Renal cortical epithelial cell (primary cell): ENCODE data around the gene UBXN11. TPM values are rescaled to one million over a fixed set of nuclear protein-coding genes. Genes with fewer than 3 reads are reported as not detected.

ENCODE experiments used
- DNase-seq: peaks from one replicate; pipeline ENCODE4 v3.0.0-alpha.2; 2011; ENCODE audit warnings: low read depth
- total RNA-seq: library from RNA; depleted of rRNA; stranded (reverse); fragments of >200 nt; gene quantifications from 2 replicates; pipeline ENCODE4 v1.2.3, GENCODE V29; 2014

Gene UBXN11
- total RNA-seq, 1 donor from 2014 or later: 9.6 TPM

DNA sequence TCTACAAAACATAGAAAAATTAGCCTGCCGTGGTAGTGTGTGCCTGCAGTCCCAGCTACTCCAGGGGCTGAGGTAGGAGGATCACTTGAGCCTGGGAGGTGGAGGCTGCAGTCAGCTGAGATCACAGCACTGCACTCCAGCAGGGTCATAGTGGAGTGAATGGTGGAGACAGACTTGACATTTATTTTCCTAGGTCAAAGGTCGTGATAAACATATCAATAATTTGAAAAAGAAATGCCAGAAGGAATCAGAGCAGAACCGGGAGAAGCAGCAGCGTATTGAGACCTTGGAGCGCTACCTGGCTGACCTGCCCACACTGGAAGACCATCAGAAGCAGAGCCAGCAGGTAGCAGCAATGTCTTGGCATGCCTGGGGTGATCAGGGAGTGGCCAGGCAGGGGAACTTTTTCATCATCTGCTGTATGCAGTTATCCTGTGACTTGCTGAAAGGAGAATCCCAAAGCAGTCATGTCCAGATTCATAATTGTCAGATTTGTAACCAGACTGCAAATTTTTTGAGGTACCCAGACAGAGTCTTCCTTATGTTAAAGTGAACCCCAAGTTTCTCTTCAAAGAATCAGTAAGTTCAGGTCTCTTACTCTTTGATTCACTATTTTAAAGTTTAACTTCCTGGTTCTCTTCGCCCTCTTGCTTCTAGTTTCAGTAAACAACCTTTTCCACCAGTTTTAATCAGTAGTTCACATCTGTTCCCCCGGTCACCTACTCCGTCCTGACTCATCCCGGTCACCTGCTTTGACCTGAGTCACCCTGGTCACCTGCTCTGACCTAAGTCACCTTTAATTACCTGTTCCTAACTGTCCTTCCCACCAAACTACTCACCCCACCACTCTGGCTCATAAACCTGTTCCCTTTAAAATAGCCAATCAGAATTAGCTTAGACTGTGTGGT lies 37.9 kb downstream of the UBXN11 start:
- no peak for DNase-seq

DNA sequence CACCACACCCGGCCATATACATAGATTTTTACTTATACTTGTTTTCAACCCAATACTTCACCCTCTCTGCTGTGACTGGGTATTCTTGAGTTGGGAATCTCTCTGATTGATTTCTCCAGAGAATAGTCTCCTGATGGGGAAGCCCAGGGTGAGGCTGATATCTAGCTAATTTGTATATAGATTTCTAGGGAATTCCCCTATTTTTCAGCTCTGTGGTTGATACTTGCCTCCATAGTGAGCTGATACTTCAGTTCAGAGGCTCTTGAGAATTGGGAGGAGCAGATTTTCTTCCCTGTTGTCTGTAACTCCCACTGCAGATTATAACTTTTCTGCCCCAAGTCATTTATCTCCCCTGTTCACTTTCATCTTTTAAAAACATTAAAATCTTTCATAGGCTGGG lies 41.0 kb downstream of the UBXN11 start:
- DNase-seq: no peak

DNA sequence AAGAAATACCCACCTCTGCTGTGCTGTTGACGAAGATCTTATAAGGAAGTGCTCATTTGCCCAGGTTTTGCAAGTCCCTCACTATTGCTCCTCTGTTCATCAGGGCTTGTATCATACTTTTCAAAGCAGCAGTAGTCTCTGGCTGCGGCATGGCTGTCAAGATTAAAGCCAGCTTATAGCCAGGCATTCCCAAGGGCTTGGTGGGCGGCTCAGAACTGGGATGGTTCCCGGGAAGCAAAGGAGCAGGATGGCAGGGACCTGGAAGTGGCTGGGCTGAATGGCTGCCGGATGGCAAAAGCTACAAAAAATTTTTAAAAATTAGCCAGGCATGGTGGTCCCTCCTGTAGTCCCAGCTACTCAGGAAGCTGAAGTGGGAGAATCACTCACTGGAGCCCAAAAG lies 43.2 kb downstream of the UBXN11 start:
- no peak for DNase-seq

DNA sequence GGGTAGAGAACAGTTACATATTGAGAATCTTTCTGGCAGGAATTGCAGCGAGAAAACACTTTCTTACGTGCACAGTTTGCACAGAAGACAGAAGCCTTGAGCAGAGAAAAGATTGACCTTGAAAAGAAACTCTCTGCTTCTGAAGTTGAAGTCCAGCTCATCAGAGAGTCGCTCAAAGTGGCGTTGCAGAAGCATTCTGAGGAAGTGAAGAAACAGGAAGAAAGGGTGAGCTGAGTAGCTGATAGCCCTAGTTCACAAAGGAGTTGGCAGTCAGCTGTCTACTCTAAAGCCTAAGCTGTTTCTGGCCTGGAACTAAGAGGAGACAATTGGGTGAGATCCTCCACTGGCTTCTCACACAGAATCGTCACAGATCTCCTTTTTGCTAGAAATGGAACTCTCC lies 46.9 kb downstream of the UBXN11 start:
- DNase-seq: no peak

DNA sequence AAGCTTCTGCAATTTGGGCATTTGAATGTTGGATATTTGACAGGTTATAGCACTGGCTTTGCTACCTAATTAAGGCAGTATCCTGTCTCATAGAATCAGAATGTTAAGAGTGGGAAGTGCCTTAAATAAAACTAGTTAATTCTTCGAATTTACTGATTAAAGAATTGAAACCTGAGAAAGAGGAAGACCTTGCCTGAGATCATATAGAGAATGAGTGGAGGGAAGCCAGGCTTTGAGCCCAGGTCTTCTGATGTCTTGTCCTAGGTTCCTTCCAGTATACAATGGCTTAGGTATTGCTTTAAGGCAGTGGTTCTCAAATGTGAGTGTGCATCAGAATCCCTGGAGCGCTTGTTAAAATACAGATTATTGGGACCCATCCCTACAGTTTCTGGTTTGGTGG lies 47.4 kb downstream of the UBXN11 start:
- DNase-seq: no peak

DNA sequence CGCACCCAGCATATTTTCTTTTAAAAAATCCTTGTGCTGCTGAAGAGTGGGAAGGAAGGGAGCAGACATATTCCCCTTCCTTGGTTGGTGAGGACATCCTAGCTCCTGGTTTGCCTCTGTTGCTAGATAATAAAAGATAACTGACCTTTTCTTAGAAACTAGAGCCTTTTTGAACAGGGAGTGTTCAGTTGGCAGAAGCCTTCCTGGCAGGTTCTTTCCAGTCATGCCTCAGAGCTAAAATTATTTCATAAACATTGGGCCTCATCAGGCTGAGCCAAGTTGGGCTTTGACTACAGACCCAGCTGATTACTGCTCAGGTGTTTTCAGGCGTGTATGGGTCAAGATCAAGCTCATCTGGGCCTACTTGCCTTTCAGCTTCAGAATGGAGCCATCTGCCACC lies 49.2 kb downstream of the UBXN11 start:
- no peak for DNase-seq

DNA sequence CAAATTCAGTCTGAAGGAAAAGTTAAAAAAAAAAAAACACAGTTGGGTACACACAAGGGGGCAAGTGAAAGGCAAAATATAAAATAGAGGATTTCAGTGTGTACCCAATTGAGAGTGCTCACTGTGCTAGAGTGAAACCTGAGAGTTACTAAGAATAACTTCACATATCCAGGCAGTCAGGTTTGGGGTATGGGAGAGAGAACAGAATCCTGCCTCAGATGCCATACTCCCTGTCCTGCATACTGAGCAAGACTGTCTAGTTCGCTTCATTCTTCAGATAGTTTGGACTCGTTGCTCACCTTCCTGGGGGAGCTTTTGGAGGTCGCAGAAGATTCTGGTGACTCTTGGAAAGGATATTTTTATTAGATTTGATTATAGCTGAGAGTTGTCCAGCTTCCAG lies 52.0 kb downstream of the UBXN11 start:
- DNase-seq: no peak

DNA sequence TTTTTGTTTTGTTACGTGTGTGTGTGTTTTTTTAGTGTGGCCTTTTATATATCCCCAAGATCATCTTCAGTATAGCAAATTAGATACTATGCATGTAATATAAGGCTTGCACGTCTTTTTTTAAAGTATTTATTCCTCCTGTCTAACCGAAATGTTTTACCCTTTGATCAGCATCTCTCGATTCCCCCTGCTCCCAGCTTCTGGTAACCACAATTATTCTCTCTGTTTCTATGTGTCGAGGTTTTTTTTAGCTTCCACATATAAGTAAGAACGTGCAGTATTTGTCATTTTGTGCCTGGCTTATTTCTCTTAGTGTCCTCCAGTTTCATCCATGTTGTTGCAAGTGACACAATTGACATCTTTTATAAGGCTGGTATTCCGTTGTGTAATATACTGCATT lies 53.7 kb downstream of the UBXN11 start:
- no peak for DNase-seq

DNA sequence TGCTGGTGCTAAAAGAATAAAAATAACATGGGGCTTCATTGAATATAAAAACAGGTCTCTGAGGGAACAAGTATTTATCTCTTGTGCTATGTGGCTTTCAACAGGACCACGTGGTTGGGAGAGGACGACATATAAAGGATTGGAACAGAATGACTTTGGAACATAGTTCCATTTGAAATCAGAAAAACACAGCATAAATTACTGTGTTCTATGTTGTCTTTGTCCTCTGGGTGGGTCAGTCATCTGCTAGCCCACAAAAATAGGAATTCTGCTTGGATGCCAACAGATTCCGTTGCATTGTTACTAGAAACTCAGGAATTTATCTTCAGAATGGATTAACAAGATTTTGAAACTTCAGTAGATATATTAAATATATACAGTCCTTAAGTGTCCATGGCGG lies 66.5 kb downstream of the UBXN11 start:
- DNase-seq: peak; percentile 33

DNA sequence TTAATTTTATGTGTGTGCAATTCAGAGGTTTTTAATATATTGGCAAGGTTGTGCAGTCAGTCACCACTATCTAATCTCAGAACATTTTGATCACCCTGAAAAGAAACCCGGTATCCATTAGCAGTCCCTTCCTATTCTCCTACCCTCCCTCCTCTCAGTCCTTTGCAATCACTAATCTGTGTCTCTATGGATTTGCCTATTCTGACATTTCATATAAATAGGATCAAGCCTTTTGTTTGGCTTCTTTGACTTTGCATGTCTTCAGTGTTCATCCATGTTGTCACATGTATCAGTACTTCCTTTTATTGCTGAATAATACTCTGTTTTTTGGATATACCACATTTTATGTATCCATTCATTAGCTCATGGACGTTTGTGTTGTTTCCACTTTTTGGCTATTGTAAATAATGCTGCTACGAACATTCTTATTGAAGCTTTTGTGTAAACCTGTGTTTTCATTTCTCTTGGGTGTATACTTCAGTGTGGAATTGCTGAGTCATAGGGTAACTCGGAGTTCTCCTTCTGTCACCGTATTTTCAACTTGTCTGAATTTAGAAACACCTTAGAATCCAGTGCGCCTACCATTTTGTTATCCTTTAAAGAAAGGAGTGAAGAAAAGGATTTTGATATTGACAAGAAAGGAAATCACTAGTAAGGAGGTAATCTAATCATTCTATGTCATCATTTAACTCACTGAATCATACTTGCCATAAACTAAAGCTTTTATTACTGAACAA lies 69.0 kb downstream of the UBXN11 start:
- DNase-seq: peak; percentile 71

DNA sequence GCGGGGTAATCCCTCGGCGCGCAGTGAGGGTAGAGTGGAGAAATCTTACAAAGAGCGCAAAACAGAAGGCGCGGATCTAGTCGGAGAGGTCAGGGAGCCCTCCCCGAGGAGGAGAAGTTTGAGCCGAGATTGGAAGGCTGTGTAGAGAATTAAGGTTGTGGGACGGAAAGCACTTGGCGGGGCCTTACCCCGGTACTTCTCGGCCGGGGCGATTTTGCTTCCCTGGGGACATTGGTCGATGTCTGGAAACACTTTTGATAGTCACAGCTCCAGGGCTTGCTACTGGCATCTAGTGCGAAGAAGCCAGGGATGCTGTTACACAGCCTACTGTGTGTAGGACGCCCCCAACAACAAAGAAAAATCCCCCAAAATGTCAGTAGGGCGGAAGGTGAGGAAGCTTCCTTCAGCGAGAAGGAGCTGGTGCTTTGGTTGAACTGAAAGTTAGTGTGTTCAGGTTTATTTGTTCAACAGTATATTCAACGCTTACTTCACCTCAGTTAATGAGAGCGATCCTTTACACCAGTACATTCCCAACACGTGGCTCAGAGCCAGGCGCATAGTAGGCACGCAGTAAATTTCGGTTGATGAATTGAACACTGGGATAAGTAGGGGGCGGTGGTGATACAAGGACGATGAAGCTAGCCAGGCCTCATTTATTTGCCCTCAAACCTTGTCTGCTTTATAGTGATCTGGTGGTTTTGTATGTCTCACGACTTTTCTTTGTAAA lies 71.6 kb downstream of the UBXN11 start:
- DNase-seq: no peak

DNA sequence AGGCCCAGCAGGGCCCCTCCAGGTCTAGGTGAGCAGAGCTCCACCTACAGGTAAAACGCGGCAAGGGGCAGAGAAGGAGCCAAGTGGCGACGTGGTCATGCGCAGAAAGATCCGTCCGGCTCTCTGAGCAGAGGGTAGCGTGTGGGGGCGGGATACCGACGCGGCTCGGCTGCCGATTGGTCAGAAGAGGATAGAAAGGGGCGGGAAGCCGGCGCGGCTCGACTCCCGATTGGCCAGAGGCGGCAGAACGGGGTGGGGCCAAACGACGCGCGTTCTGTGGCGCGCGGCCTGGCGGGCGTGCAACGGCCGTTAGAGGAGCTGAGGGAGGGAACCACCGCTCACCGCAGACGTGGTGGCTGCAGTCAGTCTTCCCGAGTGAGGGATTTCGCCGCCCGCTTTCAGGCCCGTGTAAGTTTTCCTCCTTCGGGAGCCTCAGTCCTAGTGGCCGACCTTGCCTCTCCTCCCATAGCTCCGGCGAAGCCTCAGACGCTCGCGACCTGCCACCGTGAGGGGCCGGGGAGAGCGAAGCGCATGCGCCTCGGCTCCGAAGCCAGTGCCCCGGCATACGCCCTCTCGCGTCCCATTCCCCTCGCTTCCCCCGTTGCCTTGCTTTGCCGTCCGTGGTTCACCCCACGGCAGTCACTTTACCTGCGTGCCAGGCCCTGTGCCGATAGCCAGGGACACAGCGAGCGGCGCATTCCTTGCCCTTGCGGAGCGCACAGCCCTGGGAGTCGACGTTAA lies 72.4 kb downstream of the UBXN11 start, which contains the start of gene CEP85:
TSS of gene CEP85 (plus strand) at position 298 of the 741 bp plus-strand sequence. CDS start 5,584 bp downstream, outside the sequence.
- DNase-seq: peak; percentile 91

Other genes with a start within 250 kb of the UBXN11 start
- gene TRIM63, start 239.0 kb downstream of the UBXN11 start, total RNA-seq: not detected in 2 replicates
- gene PDIK1L, start 194.8 kb downstream of the UBXN11 start, total RNA-seq: 4.7 and 5.6 TPM in 2 replicates
- not detected in 2 replicates for gene FAM110D, start 147.6 kb downstream of the UBXN11 start, total RNA-seq
- not detected in 2 replicates for gene C1orf232, start 137.7 kb downstream of the UBXN11 start, total RNA-seq
- gene ZNF593, start 136.7 kb downstream of the UBXN11 start, total RNA-seq: 6.7 and 15.6 TPM in 2 replicates
- not detected in 2 replicates for gene ZNF593OS, start 134.8 kb downstream of the UBXN11 start, total RNA-seq
- gene CNKSR1, start 129.1 kb downstream of the UBXN11 start, total RNA-seq: 5.2 and 6.4 TPM in 2 replicates
- gene CATSPER4, start 116.0 kb downstream of the UBXN11 start, total RNA-seq: not detected in 2 replicates
- 6.6 and 9.4 TPM in 2 replicates for gene CEP85, start 72.4 kb downstream of the UBXN11 start, total RNA-seq
- 12.8 and 17.5 TPM in 2 replicates for gene SH3BGRL3, start 26.6 kb downstream of the UBXN11 start, total RNA-seq
- gene CD52, start 11.3 kb upstream of the UBXN11 start, total RNA-seq: not detected in 2 replicates
- gene CRYBG2, start 47.5 kb upstream of the UBXN11 start, total RNA-seq: 0.35 and 7.1 TPM in 2 replicates
- gene ZNF683, start 66.1 kb upstream of the UBXN11 start, total RNA-seq: not detected in 2 replicates
- not detected in 2 replicates for gene LIN28A, start 104.2 kb upstream of the UBXN11 start, total RNA-seq
- gene DHDDS, start 125.7 kb upstream of the UBXN11 start, total RNA-seq: 39.1 and 43.9 TPM in 2 replicates
- gene HMGN2, start 165.8 kb upstream of the UBXN11 start, total RNA-seq: 63.2 and 94.5 TPM in 2 replicates
- gene RPS6KA1, start 223.1 kb upstream of the UBXN11 start, total RNA-seq: 81.5 and 105 TPM in 2 replicates